Sciatic nerve (tissue), 2 donors: ENCODE results near the gene TRAT1. TPM values are rescaled to one million over a fixed set of nuclear protein-coding genes. Genes with fewer than 3 reads are reported as not detected.

Source experiments
- ATAC-seq: fragments of 200-7000 bp; cut with Tn5 transposase; one replicate; pipeline ENCODE4 v1.9.1; 2020; ENCODE audit warnings: mild to moderate bottlenecking, moderate library complexity
- DNase-seq: peaks from one replicate; pipeline ENCODE4 v3.0.0-alpha.2; 2020; ENCODE audit warnings: low spot score
- intact Hi-C: fragments of 100-400 bp; cut with DNase I; formaldehyde crosslinking; loops from one replicate; pipeline ENCODE4 v1.14.2; 2022
- total RNA-seq: library from RNA; stranded (reverse); fragmentation: NEBNext Ultra II Directional; extraction: Animal tissue kit (Norgen Biotek cat#: 25700); gene quantifications from one replicate; pipeline ENCODE4 v1.2.1, GENCODE V29; 2021
- donor health status: DM: no; HTN: no; CAD: no.
- donor health status: DM: no; HTN: no; CAD: no.

TRAT1 gene
- total RNA-seq, 1 donor from 2014 or later: 0.31 TPM

GRCh38 chr3:108845709-108846293, 23.2 kb downstream of the TRAT1 start:
- ATAC-seq: no peak
- DNase-seq: no peak
- intact Hi-C loops: no loop called here

GRCh38 chr3:108847187-108847586, 24.6 kb downstream of the TRAT1 start:
- DNase-seq (no peak), ATAC-seq (no peak)
- intact Hi-C loops: no loop called here

DNA sequence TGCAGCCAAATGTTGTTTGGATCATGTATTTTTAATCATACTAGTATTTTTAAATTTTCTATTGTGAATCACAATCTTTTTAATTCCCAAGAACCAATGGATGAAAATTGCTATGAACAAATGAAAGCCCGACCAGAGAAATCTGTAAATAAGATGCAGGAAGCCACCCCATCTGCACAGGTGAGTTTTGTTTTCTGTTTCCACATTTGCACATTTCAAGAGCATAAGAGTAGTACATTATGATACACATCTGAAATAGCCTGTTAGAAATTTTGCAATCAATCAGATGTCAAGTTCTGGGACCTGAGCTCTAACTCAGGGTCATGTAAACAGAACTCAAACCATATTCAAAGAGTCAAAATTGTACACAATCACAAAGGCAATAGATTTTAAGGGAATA, 26.5 kb downstream of the TRAT1 start:
- ATAC-seq: no peak
- intact Hi-C loops: no loop called here
- no peak for DNase-seq

DNA sequence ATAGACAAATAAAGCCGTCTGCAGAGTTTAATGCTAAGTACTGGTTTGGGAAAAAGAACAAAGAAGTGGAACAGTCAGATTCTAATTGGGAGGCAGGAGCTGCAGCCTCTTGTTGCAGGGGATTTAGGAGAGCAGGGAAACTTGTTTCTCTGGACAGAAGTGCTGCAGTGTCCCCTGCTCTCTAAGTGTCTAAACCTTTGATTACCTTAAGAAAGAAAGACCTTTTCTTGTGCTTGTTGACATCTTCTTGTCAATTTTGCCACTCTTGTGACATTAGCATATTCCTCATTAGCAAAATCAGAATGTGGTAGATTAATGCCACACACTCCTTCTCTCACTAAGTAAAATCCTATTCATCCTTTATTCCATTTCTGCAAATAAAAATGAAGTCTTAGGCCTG, 38.8 kb downstream of the TRAT1 start:
- DNase-seq (no peak), ATAC-seq (no peak)
- intact Hi-C loops: no loop called here

DNA sequence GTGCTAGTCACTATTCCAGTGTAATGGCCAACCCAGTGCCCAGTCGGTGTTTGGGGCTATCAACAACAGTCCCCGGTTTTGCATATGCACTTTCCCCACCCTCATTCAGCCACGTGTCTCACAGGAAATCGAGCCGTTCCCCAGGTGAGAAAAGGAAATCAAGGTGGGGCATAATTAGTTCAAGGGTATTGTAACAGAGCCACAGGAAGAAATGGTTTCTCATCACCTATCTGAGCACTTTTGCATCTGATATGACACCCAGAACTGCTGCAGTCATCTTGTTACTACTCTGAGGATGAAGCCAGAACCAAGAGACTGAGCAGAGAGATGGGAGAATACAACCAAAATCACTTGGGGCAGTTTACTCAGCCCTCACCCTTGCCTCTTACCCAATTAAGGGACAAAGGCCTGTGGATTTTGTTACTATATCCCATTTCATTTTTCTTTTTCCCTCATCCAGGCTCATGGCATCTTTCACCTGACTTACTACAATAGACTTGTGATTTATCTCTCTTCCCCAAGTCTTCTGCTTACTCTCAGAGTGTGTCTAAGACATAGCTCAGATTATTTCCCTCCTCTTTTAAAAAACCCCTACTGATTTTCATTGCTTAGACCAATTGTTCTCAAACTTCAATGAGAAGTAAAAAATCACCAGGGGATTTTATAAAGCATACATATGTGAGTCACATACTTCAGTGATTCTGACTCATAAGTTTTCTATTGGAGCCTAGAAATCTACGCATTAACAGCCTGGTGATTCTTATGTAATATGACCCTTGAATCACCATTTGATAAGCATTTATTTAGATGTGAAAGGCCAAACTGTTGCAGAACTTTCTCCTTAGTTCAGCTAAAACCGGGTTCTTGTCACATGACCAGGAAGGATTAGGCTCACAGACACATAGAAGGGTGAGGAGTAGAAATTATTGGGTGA, 40.5 kb downstream of the TRAT1 start:
- DNase-seq (no peak), ATAC-seq (no peak)
- intact Hi-C loops: no loop called here

GRCh38 chr3:108863799-108864135, 41.2 kb downstream of the TRAT1 start:
- ATAC-seq (no peak), DNase-seq (no peak)
- intact Hi-C loops: no loop called here

GRCh38 chr3:108877901-108878300, 55.3 kb downstream of the TRAT1 start:
- ATAC-seq (no peak), DNase-seq (no peak)
- intact Hi-C loops: no loop called here

DNA sequence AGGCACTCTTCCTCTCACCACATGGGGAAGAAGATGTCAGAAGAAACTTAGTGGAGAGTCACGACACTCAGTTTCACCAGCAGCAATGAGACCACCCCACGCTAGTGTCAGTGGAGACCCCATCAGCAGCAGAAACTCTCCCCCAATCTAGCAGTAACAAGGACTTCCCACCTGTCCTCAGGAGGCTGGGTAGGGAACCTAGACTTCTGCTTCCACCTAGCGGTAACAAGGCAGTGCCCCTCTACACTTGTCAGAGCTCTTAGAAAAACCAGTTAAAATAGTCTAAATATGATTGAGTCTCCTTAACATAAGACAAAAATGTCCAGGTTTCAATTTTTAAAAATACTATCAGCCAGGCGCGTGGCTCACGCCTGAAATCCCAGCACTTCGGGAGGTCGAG, 57.3 kb downstream of the TRAT1 start:
- intact Hi-C loops: no loop called here
- ATAC-seq (no peak), DNase-seq (no peak)

DNA sequence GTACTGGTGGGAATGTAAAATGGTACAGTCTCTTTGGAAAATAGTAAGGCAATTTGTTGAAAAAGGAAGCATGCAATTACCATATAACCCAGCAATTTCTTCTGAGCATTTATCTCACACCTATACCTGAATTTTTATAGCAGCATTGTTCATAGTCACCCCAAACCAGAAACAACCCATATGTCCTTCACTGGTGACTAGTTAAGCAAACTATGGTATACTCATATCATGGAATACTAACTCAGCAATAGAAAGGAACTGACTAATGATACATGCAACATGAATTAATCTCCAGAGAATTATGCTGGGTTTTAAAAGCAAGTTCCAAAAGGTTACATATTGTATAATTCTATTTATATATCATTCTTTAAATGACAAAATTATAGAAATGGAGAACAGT, 60.2 kb downstream of the TRAT1 start:
- intact Hi-C loops: no loop called here
- ATAC-seq: no peak
- DNase-seq: no peak

- DNase-seq (no peak), ATAC-seq (no peak)
These were observed 60.8 kb downstream of the TRAT1 start for GRCh38 chr3:108883373-108883772.

DNA sequence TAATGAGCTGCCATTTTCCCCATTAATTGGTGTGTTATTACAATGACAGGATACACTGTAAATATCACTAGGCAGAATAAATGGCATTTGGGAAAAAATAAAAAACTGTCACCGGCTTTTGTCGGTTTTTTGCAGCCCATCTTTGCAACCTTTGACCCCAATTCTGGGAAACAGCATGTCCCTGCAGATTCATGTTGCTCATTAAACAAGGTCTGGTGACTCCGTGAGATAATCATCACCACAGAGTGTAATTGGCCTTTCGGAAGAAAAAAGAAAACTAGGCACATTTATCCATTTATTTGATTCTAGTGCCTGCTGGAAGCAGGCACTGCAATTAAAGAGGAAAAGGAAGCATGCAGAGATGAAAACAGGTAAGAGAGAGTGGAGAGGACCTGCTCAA, 64.5 kb downstream of the TRAT1 start:
- intact Hi-C loops: no loop called here
- no peak for DNase-seq
- no peak for ATAC-seq

More at GRCh38 chr3:108883373-108883772, 60.8 kb downstream of the TRAT1 start:
- intact Hi-C loops: no loop called here

- DNase-seq: no peak
- intact Hi-C loops: no loop called here
- ATAC-seq: no peak
These were observed 65.2 kb downstream of the TRAT1 start for GRCh38 chr3:108887777-108888176.

- no peak for ATAC-seq
- no peak for DNase-seq
- intact Hi-C loops: no loop called here
These were observed 69.2 kb downstream of the TRAT1 start for GRCh38 chr3:108891833-108892232.

- ATAC-seq (no peak), DNase-seq (no peak)
- intact Hi-C loops: no loop called here
These were observed 72.4 kb downstream of the TRAT1 start for GRCh38 chr3:108894981-108895380.

- intact Hi-C loops: no loop called here
- DNase-seq: no peak
- no peak for ATAC-seq
These were observed 75.3 kb downstream of the TRAT1 start for GRCh38 chr3:108897883-108898282.

DNA sequence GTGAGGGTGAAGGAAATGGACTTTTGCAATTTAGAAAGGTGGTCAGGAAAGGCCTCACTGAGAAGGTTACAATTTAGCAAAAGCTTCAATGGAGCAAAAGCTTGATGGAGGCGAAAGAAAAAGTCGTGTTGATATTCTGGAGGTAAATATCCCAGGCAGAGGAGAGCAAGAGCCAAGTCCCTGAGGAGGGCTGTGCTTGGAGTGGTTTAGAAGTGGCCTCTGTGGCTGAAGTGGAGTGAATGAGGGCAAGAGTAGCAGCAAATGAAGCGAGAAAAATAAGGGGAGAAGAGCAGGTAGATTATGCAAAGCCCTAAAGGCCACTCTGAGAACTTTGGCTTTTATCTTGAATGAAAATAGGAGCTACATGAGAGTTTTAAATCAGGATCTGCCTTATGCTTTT, 76.9 kb downstream of the TRAT1 start:
- ATAC-seq: no peak
- intact Hi-C loops: no loop called here
- DNase-seq: no peak

Other genes starting within 250 kb of the TRAT1 start
- gene CIP2A, start 233.3 kb upstream of the TRAT1 start, total RNA-seq: 5.6 TPM
- 19.8 TPM for gene DZIP3, start 233.1 kb upstream of the TRAT1 start, total RNA-seq
- gene RETNLB, start 65.4 kb upstream of the TRAT1 start, total RNA-seq: not detected
- gene GUCA1C, start 131.1 kb downstream of the TRAT1 start, total RNA-seq: not detected